OCI-LY1 (cell line): ENCODE results near the gene SAMD14.

ENCODE experiments used
- H2AFZ ChIP-seq: fragments of 200-600 bp; sonication (generic), shearing (Covaris generic); 2 replicates; pipeline ENCODE4 v1.6.0; 2014; ENCODE audit warnings: antibody characterized with exemption, mild to moderate bottlenecking, low read length
- H3F3A ChIP-seq: fragments of 200-600 bp; sonication (generic), shearing (Covaris generic); 2 replicates; pipeline ENCODE4 v1.6.0; 2014; ENCODE audit warnings: mild to moderate bottlenecking, antibody characterized with exemption, low read length, moderate library complexity; ENCODE audit not compliant: insufficient read depth
- H3K27ac ChIP-seq: fragments of 200-600 bp; sonication (generic); 2 replicates; pipeline ENCODE4 v1.5.1; 2014; ENCODE audit warnings: low read length, mixed run types, mild to moderate bottlenecking, low read depth; ENCODE audit not compliant: poor library complexity, severe bottlenecking
- H3K27me3 ChIP-seq: fragments of 200-600 bp; sonication (generic); 2 replicates; pipeline ENCODE4 v1.6.0; 2014; ENCODE audit warnings: antibody characterized with exemption, mild to moderate bottlenecking, low read length, moderate library complexity; ENCODE audit not compliant: insufficient read depth
- H3K36me3 ChIP-seq: fragments of 200-600 bp; sonication (generic); 2 replicates; pipeline ENCODE4 v1.6.1; 2014; ENCODE audit warnings: mild to moderate bottlenecking, antibody characterized with exemption, low read length, moderate library complexity, mixed read lengths; ENCODE audit not compliant: insufficient read depth
- H3K4me1 ChIP-seq: fragments of 200-600 bp; sonication (generic); 2 replicates; pipeline ENCODE4 v1.5.1; 2014; ENCODE audit warnings: mild to moderate bottlenecking, low read length, moderate library complexity; ENCODE audit not compliant: insufficient read depth, severe bottlenecking
- H3K4me2 ChIP-seq: fragments of 200-600 bp; sonication (generic), shearing (Covaris generic); 2 replicates; pipeline ENCODE4 v1.6.1; 2014; ENCODE audit warnings: low read length
- H3K4me3 ChIP-seq: fragments of 200-600 bp; sonication (generic); 2 replicates; pipeline ENCODE4 v1.5.1; 2014; ENCODE audit warnings: low read length, low read depth, mild to moderate bottlenecking, mixed read lengths; ENCODE audit not compliant: poor library complexity, severe bottlenecking
- H3K79me2 ChIP-seq: fragments of 200-600 bp; shearing (Covaris generic); 2 replicates; pipeline ENCODE4 v1.6.1; 2016; ENCODE audit warnings: mixed run types, low read length, mixed read lengths; ENCODE audit not compliant: insufficient read depth
- H3K9ac ChIP-seq: fragments of 200-600 bp; sonication (generic), shearing (Covaris generic); 2 replicates; pipeline ENCODE4 v1.6.1; 2014; ENCODE audit warnings: mild to moderate bottlenecking, low read length, mixed read lengths
- H3K9me2 ChIP-seq: fragments of 200-600 bp; sonication (generic), shearing (Covaris generic); 2 replicates; pipeline ENCODE4 v1.6.1; 2014; ENCODE audit warnings: low read depth, mild to moderate bottlenecking, low read length, mixed read lengths
- H3K9me3 ChIP-seq: fragments of 200-600 bp; shearing (Covaris generic); 2 replicates; pipeline ENCODE4 v1.6.1; 2014; ENCODE audit warnings: low read length, mixed read lengths
- H4K20me1 ChIP-seq: fragments of 200-600 bp; sonication (generic), shearing (Covaris generic); 2 replicates; pipeline ENCODE4 v1.6.0; 2016; ENCODE audit warnings: mild to moderate bottlenecking, low read length; ENCODE audit not compliant: insufficient read depth
- CTCF ChIP-seq: fragments of 200-600 bp; sonication (generic), shearing (Covaris generic); IDR thresholded peaks from 2 replicates; pipeline ENCODE4 v1.5.1; 2017; ENCODE audit warnings: mild to moderate bottlenecking, antibody characterized with exemption, low read length, moderate library complexity, mixed read lengths
- EZH2 ChIP-seq: fragments of 200-600 bp; sonication (generic), shearing (Covaris generic); IDR thresholded peaks from 2 replicates; pipeline ENCODE4 v1.8.0; 2017; ENCODE audit warnings: borderline replicate concordance, mixed run types, mild to moderate bottlenecking, antibody characterized with exemption, low read length, moderate library complexity, mixed read lengths

Gene SAMD14

GRCh38 chr17:50093246-50093645 is 36.7 kb downstream of the SAMD14 start:
- no peaks in the 10 kb centered on the region for H3K79me2 ChIP-seq
- no peak overlapping the region for H3K9ac ChIP-seq
- H3K9me3 ChIP-seq: no peaks in the 10 kb centered on the region
- no peak overlapping the region for H2AFZ ChIP-seq
- no peaks in the 10 kb centered on the region for H3F3A ChIP-seq
- H3K4me3 ChIP-seq: no peak overlapping the region
- H3K4me2 ChIP-seq: no peak overlapping the region
- peaks cover 15% of the 10 kb centered on the region for H3K4me1 ChIP-seq
- no peaks in the 10 kb centered on the region for H3K36me3 ChIP-seq
- H3K27ac ChIP-seq: no peak overlapping the region
- no peaks in the 10 kb centered on the region; the same call in 1 of the 2 replicates for H3K27me3 ChIP-seq
- no peaks in the 10 kb centered on the region for H4K20me1 ChIP-seq
- TF ChIP-seq CTCF (no peak), EZH2 (no peak)
- no peaks in the 10 kb centered on the region for H3K9me2 ChIP-seq

GRCh38 chr17:50091918-50092285 is 38.1 kb downstream of the SAMD14 start:
- Histone ChIP-seq H4K20me1 (no peaks in the 10 kb centered on the region), H3K79me2 (no peaks in the 10 kb centered on the region), H3K27me3 (no peaks in the 10 kb centered on the region; the same call in 1 of the 2 replicates), H3K9ac (no peak overlapping the region), H3K4me3 (no peak overlapping the region), H3K9me3 (no peaks in the 10 kb centered on the region), H2AFZ (no peak overlapping the region), H3K4me1 (peaks cover 15% of the 10 kb centered on the region), H3K4me2 (no peak overlapping the region), H3K36me3 (no peaks in the 10 kb centered on the region), H3K9me2 (no peaks in the 10 kb centered on the region), H3F3A (no peaks in the 10 kb centered on the region), H3K27ac (no peak overlapping the region)
- TF ChIP-seq CTCF: no peak
- TF ChIP-seq EZH2: no peak

- H3K9me2 ChIP-seq: no peaks in the 10 kb centered on the region
- H3K4me3 ChIP-seq: no peak overlapping the region
- H3F3A ChIP-seq: no peaks in the 10 kb centered on the region
- no peaks in the 10 kb centered on the region for H3K79me2 ChIP-seq
- no peak overlapping the region for H3K4me2 ChIP-seq
- H3K9ac ChIP-seq: no peak overlapping the region
- H4K20me1 ChIP-seq: no peaks in the 10 kb centered on the region
- no peaks in the 10 kb centered on the region for H3K9me3 ChIP-seq
- TF ChIP-seq EZH2: no peak
- no peak for TF ChIP-seq CTCF
- peaks cover 14% of the 10 kb centered on the region for H3K4me1 ChIP-seq
- H3K27me3 ChIP-seq: no peaks in the 10 kb centered on the region; the same call in 1 of the 2 replicates
- H3K36me3 ChIP-seq: no peaks in the 10 kb centered on the region
- H3K27ac ChIP-seq: no peak overlapping the region
- no peak overlapping the region for H2AFZ ChIP-seq
These were observed 38.7 kb downstream of the SAMD14 start for GRCh38 chr17:50090971-50091917.
